Activated T-cell treated with anti-CD3 and anti-CD28 coated beads for 48 hours (primary cell): ENCODE results near the gene LY6G6C.

Source experiments
- DNase-seq: peaks from one replicate; pipeline ENCODE4 v3.0.0-alpha.2; 2020; ENCODE audit warnings: low read depth

LY6G6C gene

GRCh38 chr6:31705931-31706330 is 15.6 kb downstream of the LY6G6C start:
- DNase-seq, result no peak

- DNase-seq, result peak; percentile 98
These were observed 18.5 kb downstream of the LY6G6C start, which contains the start of gene ABHD16A for GRCh38 chr6:31702819-31703716. Gene ABHD16A, minus strand, starts transcription at chr6:31703324. Its CDS starts 43 bp downstream, at chr6:31703281.

GRCh38 chr6:31702405-31702818 is 19.1 kb downstream of the LY6G6C start:
- DNase-seq, result peak; percentile 31

- no peak for DNase-seq
These were observed 19.7 kb downstream of the LY6G6C start for GRCh38 chr6:31701666-31702404.

- DNase-seq, result no peak
These were observed 20.7 kb downstream of the LY6G6C start for GRCh38 chr6:31700740-31701401.

- no peak for DNase-seq
These were observed 24.0 kb downstream of the LY6G6C start for GRCh38 chr6:31697555-31697954.

- no peak for DNase-seq
These were observed 28.0 kb downstream of the LY6G6C start for GRCh38 chr6:31693535-31693934.

- no peak for DNase-seq
These were observed 28.7 kb downstream of the LY6G6C start for GRCh38 chr6:31692886-31693285.

GRCh38 chr6:31692353-31692752 is 29.2 kb downstream of the LY6G6C start:
- no peak for DNase-seq

- DNase-seq, result no peak
These were observed 29.9 kb downstream of the LY6G6C start for GRCh38 chr6:31691564-31692108.

- no peak for DNase-seq
These were observed 30.5 kb downstream of the LY6G6C start for GRCh38 chr6:31691078-31691463.

GRCh38 chr6:31690231-31691077 is 31.1 kb downstream of the LY6G6C start:
- no peak for DNase-seq

- DNase-seq, result no peak
These were observed 32.1 kb downstream of the LY6G6C start for GRCh38 chr6:31689249-31690110.

- DNase-seq, result no peak
These were observed 33.5 kb downstream of the LY6G6C start for GRCh38 chr6:31687860-31688693.

- no peak for DNase-seq
These were observed 34.2 kb downstream of the LY6G6C start for GRCh38 chr6:31687321-31687720.

- no peak for DNase-seq
These were observed 35.1 kb downstream of the LY6G6C start for GRCh38 chr6:31686483-31686882.

GRCh38 chr6:31683591-31683990 is 38.0 kb downstream of the LY6G6C start:
- DNase-seq, result no peak

GRCh38 chr6:31681135-31681671 is 40.3 kb downstream of the LY6G6C start:
- DNase-seq, result no peak
